ENCODE measurements around the gene MPV17. TPM values are rescaled to one million over a fixed set of nuclear protein-coding genes. Genes with fewer than 3 reads are reported as not detected.

MPV17 gene
- total RNA-seq, 1 experiment from 2014 or later = 51.5 TPM

- H3K4me3 Mint-ChIP-seq = no peak overlapping the region
- ATAC-seq (no peak), DNase-seq (ENCODE audit: low spot score) (no peak)
- peaks cover 50% of the 10 kb centered on the region for H3K4me1 Mint-ChIP-seq
- H3K36me3 Mint-ChIP-seq = no peaks in the 10 kb centered on the region
- POLR2A ChIA-PET = no interaction called here
- no peak overlapping the region for H3K27ac Mint-ChIP-seq
- no peaks in the 10 kb centered on the region for H3K9me3 Mint-ChIP-seq
- no peaks in the 10 kb centered on the region; the same call in 1 of the 2 replicates for H3K27me3 Mint-ChIP-seq (ENCODE audit: low read depth)
- TF ChIP-seq ZBTB21 (CRISPR knock-in tag; IDR thresholded peaks at IDR 0.05; ENCODE audit: borderline replicate concordance) = no peak
- no peak for TF ChIP-seq CDX4 (CRISPR knock-in tag; IDR thresholded peaks at IDR 0.05; ENCODE audit: borderline replicate concordance)
- no peak for TF ChIP-seq ARID4B (CRISPR knock-in tag; IDR thresholded peaks at IDR 0.05; ENCODE audit: borderline replicate concordance)
- TF ChIP-seq GRHL2 (CRISPR knock-in tag; IDR thresholded peaks at IDR 0.05; ENCODE audit: insufficient replicate concordance, severe bottlenecking) = no peak
- TF ChIP-seq FOXK1 (CRISPR knock-in tag; IDR thresholded peaks at IDR 0.05) = no peak
- no peak for TF ChIP-seq CTCF (IDR thresholded peaks at IDR 0.05)
- no peak for TF ChIP-seq ESRRA (CRISPR knock-in tag; IDR thresholded peaks at IDR 0.05; ENCODE audit: borderline replicate concordance)
- TF ChIP-seq NR1H2 (CRISPR knock-in tag; IDR thresholded peaks at IDR 0.05) = no peak
- TF ChIP-seq ZNF671 (CRISPR knock-in tag; IDR thresholded peaks at IDR 0.05) = no peak
- TF ChIP-seq OVOL2 (CRISPR knock-in tag; IDR thresholded peaks at IDR 0.05; ENCODE audit: borderline replicate concordance) = no peak
- TF ChIP-seq ATF2 (CRISPR knock-in tag; IDR thresholded peaks at IDR 0.05; ENCODE audit: borderline replicate concordance, low read depth) = no peak
- no peak for TF ChIP-seq MAX (CRISPR knock-in tag; IDR thresholded peaks at IDR 0.05)
- TF ChIP-seq SP1 (CRISPR knock-in tag; conservative IDR thresholded peaks at IDR 0.05) = no peak
- no peak for TF ChIP-seq ZNF281 (CRISPR knock-in tag; IDR thresholded peaks at IDR 0.05)
- no peak for TF ChIP-seq FOXP4 (CRISPR knock-in tag; IDR thresholded peaks at IDR 0.05)
- TF ChIP-seq GTF2I (CRISPR knock-in tag; conservative IDR thresholded peaks at IDR 0.05) = no peak
- TF ChIP-seq HMGA2 (CRISPR knock-in tag; IDR thresholded peaks at IDR 0.05) = no peak
- TF ChIP-seq NFYB (CRISPR knock-in tag; conservative IDR thresholded peaks at IDR 0.05; ENCODE audit: low read depth) = no peak
- no peak for TF ChIP-seq FOXP1 (CRISPR knock-in tag; IDR thresholded peaks at IDR 0.05; ENCODE audit: borderline replicate concordance)
- CTCF ChIA-PET = interaction anchor here (1.2 to 7.6 kb wide), 2 partner anchors 17 to 342 kb away, joined by 3 to 129 read pairs; no protein-coding TSS in a partner anchor
Observed at GRCh38 chr2:27284996-27285395, 37.9 kb downstream of the MPV17 start.
